ENCODE measurements around the gene EPGN. TPM values are rescaled to one million over a fixed set of nuclear protein-coding genes. Genes with fewer than 3 reads are reported as not detected.

Gene EPGN
- total and polyA plus RNA-seq, 2 of the 13 experiments (the other 11 are each of a cell fraction or from before 2014, with no cell fraction given), result not detected

- ChIA-PET POLR2A (no interaction called here), CTCF (ENCODE audit: low intra/inter-chr PET ratio, low total read pairs) (no interaction called here)
- H4K20me1 ChIP-seq (ENCODE audit: insufficient read depth, low read length), result no peaks in the 10 kb centered on the region
- no peak overlapping the region for H3K4me2 ChIP-seq (ENCODE audit: low read depth, low read length)
- FAIRE-seq (no peak), ATAC-seq (no peak), DNase-seq (ENCODE audit: low spot score) (no peak)
- H3K4me1 ChIP-seq (ENCODE audit: insufficient read depth, low read length), result no peaks in the 10 kb centered on the region
- no peak overlapping the region for H3K9ac ChIP-seq (ENCODE audit: insufficient read depth, low read depth, low read length)
- no peak overlapping the region for H2AFZ ChIP-seq (ENCODE audit: low read length)
- no peak overlapping the region for H3K4me3 ChIP-seq (replicated peaks in 1 of 3; ENCODE audit: insufficient read depth in 1 of 3, low read depth in 2 of 3, low read length in 3 of 3)
- intact Hi-C loops (cut with micrococcal nuclease; ENCODE audit: unreplicated experiment) (no loop called here), in situ Hi-C loops (cut with HindIII; ENCODE audit: extremely low pct_ligation_motif_present, low pct_unique_long_range_greater_than_20kb) (no loop called here)
- no peaks in the 10 kb centered on the region; a peak in 1 of 5 replicates for H3K27me3 ChIP-seq (ENCODE audit: control insufficient read depth in 1 of 2, insufficient read depth in 2 of 2, low read length in 2 of 2)
- no TSS peak for BruUV-seq (replicated peaks)
- H3K9me3 ChIP-seq (ENCODE audit: low read length), result no peaks in the 10 kb centered on the region
- TF ChIP-seq ZNF577 (CRISPR knock-in tag; IDR thresholded peaks at IDR 0.05; ENCODE audit: borderline replicate concordance, low read depth) (no peak), CHD4 (IDR thresholded peaks at IDR 0.05; ENCODE audit: borderline replicate concordance, low read length) (no peak), BORCS8-MEF2B (CRISPR knock-in tag; IDR thresholded peaks at IDR 0.05) (no peak), NR3C1 (CRISPR knock-in tag; IDR thresholded peaks at IDR 0.05) (no peak), ZNF777 (CRISPR knock-in tag; IDR thresholded peaks at IDR 0.05) (no peak), ZFYVE20 (CRISPR knock-in tag; IDR thresholded peaks at IDR 0.05; ENCODE audit: borderline replicate concordance, low read depth) (no peak), HOXD1 (CRISPR knock-in tag; IDR thresholded peaks at IDR 0.05) (no peak), PLSCR1 (CRISPR knock-in tag; IDR thresholded peaks at IDR 0.05; ENCODE audit: borderline replicate concordance) (no peak), PREB (CRISPR knock-in tag; IDR thresholded peaks at IDR 0.05) (no peak), KLF16 (CRISPR knock-in tag; IDR thresholded peaks at IDR 0.05) (no peak), SKIL (CRISPR knock-in tag; IDR thresholded peaks at IDR 0.05; ENCODE audit: borderline replicate concordance) (no peak), NFE2L2 (IDR thresholded peaks at IDR 0.05; ENCODE audit: low read length) (no peak), ZNF20 (CRISPR knock-in tag; IDR thresholded peaks at IDR 0.05) (no peak), THAP11 (CRISPR knock-in tag; IDR thresholded peaks at IDR 0.05) (no peak), ELK4 (CRISPR knock-in tag; IDR thresholded peaks at IDR 0.05; ENCODE audit: borderline replicate concordance) (no peak), MTA1 (CRISPR knock-in tag; IDR thresholded peaks at IDR 0.05; ENCODE audit: borderline replicate concordance) (no peak), GPBP1L1 (CRISPR knock-in tag; IDR thresholded peaks at IDR 0.05) (no peak)
- H3K79me2 ChIP-seq (ENCODE audit: insufficient read depth, low read length), result no peaks in the 10 kb centered on the region
- no peak overlapping the region for H3K27ac ChIP-seq (ENCODE audit: extremely low read length, insufficient read depth, low read length)
- no peaks in the 10 kb centered on the region for H3K36me3 ChIP-seq (replicated peaks in 1 of 2; ENCODE audit: control insufficient read depth in 1 of 2, insufficient read depth in 2 of 2, low read length in 2 of 2)
These were observed 23.7 kb downstream of the EPGN start for GRCh38 chr4:74331944-74332343.
